Endothelial cell of umbilical vein (primary cell): ENCODE results near the gene TOM1L2. TPM values are rescaled to one million over a fixed set of nuclear protein-coding genes. Genes with fewer than 3 reads are reported as not detected.

Experiments
- BruUV-seq: library from RNA; stranded (reverse); fragments of 400-500 nt; replicated peaks from 2 replicates; lab custom pipeline; 2021; lab: Mats Ljungman, UMichigan
- CTCF ChIA-PET: fragments of 300-600, 350-600 bp; sonication (Branson Sonifier 250); formaldehyde crosslinking; loops from one replicate; lab custom pipeline; 2021; ENCODE audit warnings: antibody characterized with exemption, inconsistent platforms; lab: Charles Lee
- POLR2A ChIA-PET: fragments of 300-600, 350-600 bp; sonication (Branson Sonifier 250); formaldehyde crosslinking; loops from one replicate; lab custom pipeline; 2021; ENCODE audit warnings: antibody characterized with exemption, inconsistent platforms; lab: Charles Lee
- DNase-seq: peaks from one replicate; pipeline ENCODE4 v3.0.0-alpha.2; 2011; ENCODE audit warnings: low read depth, low spot score
- FAIRE-seq: peaks from 2 replicates; lab custom pipeline; 2011; peaks lifted over from hg19 to GRCh38; lab: Jason Lieb, UNC
- H2AFZ ChIP-seq: 2 replicates; pipeline ENCODE4 v1.6.0; 2012; ENCODE audit warnings: low read depth, low read length, control low read depth, inconsistent platforms
- H3K27ac ChIP-seq: 2 replicates; pipeline ENCODE4 v1.5.1; 2011; ENCODE audit warnings: low read depth, mild to moderate bottlenecking, control low read depth, low read length, moderate library complexity; ENCODE audit not compliant: insufficient read depth
- H3K27me3 ChIP-seq, 2 experiments: 2 replicates each; pipeline versions ENCODE4 v1.6.0 to v1.6.1; 2011; ENCODE audit warnings: low read length in 2 of 2, mixed read lengths in 1 of 2; ENCODE audit not compliant: control insufficient read depth in 2 of 2, insufficient read depth in 2 of 2
- H3K36me3 ChIP-seq, 2 experiments: 2 replicates in 1 of 2; 3 replicates in 1 of 2; pipeline ENCODE4 v1.5.1; 2011; ENCODE audit warnings: low read length in 2 of 2, mild to moderate bottlenecking in 1 of 2, moderate library complexity in 1 of 2; ENCODE audit not compliant: control insufficient read depth in 2 of 2, insufficient read depth in 2 of 2; ENCODE audit errors: extremely low read depth in 1 of 2
- H3K4me1 ChIP-seq: 3 replicates; pipeline ENCODE4 v1.5.1; 2011; ENCODE audit warnings: mild to moderate bottlenecking, low read length; ENCODE audit not compliant: control insufficient read depth, insufficient read depth; ENCODE audit errors: extremely low read depth
- H3K4me2 ChIP-seq: 2 replicates; pipeline ENCODE4 v1.6.1; 2011; ENCODE audit warnings: low read length, control low read depth, mixed read lengths; ENCODE audit not compliant: insufficient read depth
- H3K4me3 ChIP-seq, 3 experiments: fragments of 200-600 bp in 1 of 3; sonication (generic), shearing (Covaris generic) in 1 of 3; replicated peaks in 1 of 3; 2 replicates each; pipeline ENCODE4 v1.5.1; 2011 to 2016; ENCODE audit warnings: control low read depth in 3 of 3, low read length in 3 of 3, mild to moderate bottlenecking in 2 of 3, inconsistent platforms in 1 of 3, low read depth in 1 of 3, moderate library complexity in 1 of 3; ENCODE audit not compliant: insufficient read depth in 1 of 3
- H3K79me2 ChIP-seq: 2 replicates; pipeline ENCODE4 v1.6.0; 2012; ENCODE audit warnings: low read length, inconsistent platforms; ENCODE audit not compliant: control insufficient read depth, insufficient read depth
- H3K9ac ChIP-seq: replicated peaks from 2 replicates; pipeline ENCODE3; 2011; ENCODE audit warnings: low read length, control low read depth; ENCODE audit not compliant: insufficient read depth; ENCODE audit errors: extremely low read depth
- H3K9me1 ChIP-seq: replicated peaks from 3 replicates; pipeline ENCODE4 v1.6.0; 2011; ENCODE audit warnings: mild to moderate bottlenecking, low read length; ENCODE audit not compliant: control insufficient read depth, insufficient read depth; ENCODE audit errors: extremely low read depth
- H3K9me3 ChIP-seq: replicated peaks from 2 replicates; pipeline ENCODE4 v1.5.1; 2012; ENCODE audit warnings: low read length, inconsistent platforms; ENCODE audit not compliant: control insufficient read depth, insufficient read depth
- H4K20me1 ChIP-seq: replicated peaks from 2 replicates; pipeline ENCODE3; 2011; ENCODE audit warnings: mild to moderate bottlenecking, low read length; ENCODE audit not compliant: control insufficient read depth, insufficient read depth; ENCODE audit errors: extremely low read depth
- FOS ChIP-seq: IDR thresholded peaks from 2 replicates; pipeline ENCODE4 v1.6.1; 2011; ENCODE audit warnings: mild to moderate bottlenecking, low read length, moderate library complexity, borderline replicate concordance; ENCODE audit not compliant: insufficient read depth
- JUN ChIP-seq: IDR thresholded peaks from 2 replicates; pipeline ENCODE4 v1.6.1; 2011; ENCODE audit warnings: borderline replicate concordance, low read depth; ENCODE audit not compliant: insufficient read length, insufficient read depth
- MYC ChIP-seq: IDR thresholded peaks from one replicate; pipeline ENCODE4 v1.6.1; 2011; ENCODE audit warnings: mild to moderate bottlenecking, low read depth, low read length
- POLR2AphosphoS5 ChIP-seq: IDR thresholded peaks from 2 replicates; pipeline ENCODE4 v1.6.1; 2012; ENCODE audit warnings: low read depth, mild to moderate bottlenecking, control low read depth, low read length, moderate library complexity; ENCODE audit not compliant: insufficient read depth
- dilution Hi-C: fragments of 300-500 bp; cut with MboI; formaldehyde crosslinking; loops from one replicate; pipeline ENCODE4 v1.15.0; 2019; ENCODE audit warnings: low sequenced_read_pairs; ENCODE audit not compliant: extremely low pct_ligation_motif_present
- intact Hi-C: fragments of 100-400 bp; cut with micrococcal nuclease; formaldehyde crosslinking; loops from one replicate; pipeline ENCODE4 v1.10.0; 2022
- polyA plus RNA-seq, 4 experiments: library from polyadenylated mRNA; depleted of rRNA in 3 of 4; stranded (reverse) in 3 of 4; unstranded in 1 of 4; fragments of >200 nt; gene quantifications; 2 replicates each; pipeline versions ENCODE4 v1.2.1 to v1.2.3, GENCODE V29; 2011 to 2012; ENCODE audit warnings: missing spikeins in 1 of 4
- total RNA-seq: library from RNA; stranded (reverse); gene quantifications from 2 replicates; pipeline ENCODE4 v1.2.3, GENCODE V29; 2021
- TF ChIP-seq, protein P1 (sequence below): IDR thresholded peaks from 2 replicates; pipeline ENCODE4 v1.6.1; 2011; ENCODE audit not compliant: insufficient read depth, insufficient read length
- TF ChIP-seq, protein P2 (sequence below), 2 donors: IDR thresholded peaks; 1 replicate in 1 of 2; 2 replicates in 1 of 2; pipeline ENCODE4 v1.5.1; 2011; ENCODE audit warnings: low read length in 2 of 2, mild to moderate bottlenecking in 2 of 2, moderate library complexity in 2 of 2, control low read depth in 1 of 2, inconsistent platforms in 1 of 2, low read depth in 1 of 2; ENCODE audit not compliant: insufficient read depth in 1 of 2; ENCODE audit errors: extremely low read depth in 1 of 2

Gene TOM1L2
- total and polyA plus RNA-seq, 2 donors (not counting 3 experiments of a cell fraction or from before 2014, with no cell fraction given) = 31.7 to 37.6 TPM

DNA sequence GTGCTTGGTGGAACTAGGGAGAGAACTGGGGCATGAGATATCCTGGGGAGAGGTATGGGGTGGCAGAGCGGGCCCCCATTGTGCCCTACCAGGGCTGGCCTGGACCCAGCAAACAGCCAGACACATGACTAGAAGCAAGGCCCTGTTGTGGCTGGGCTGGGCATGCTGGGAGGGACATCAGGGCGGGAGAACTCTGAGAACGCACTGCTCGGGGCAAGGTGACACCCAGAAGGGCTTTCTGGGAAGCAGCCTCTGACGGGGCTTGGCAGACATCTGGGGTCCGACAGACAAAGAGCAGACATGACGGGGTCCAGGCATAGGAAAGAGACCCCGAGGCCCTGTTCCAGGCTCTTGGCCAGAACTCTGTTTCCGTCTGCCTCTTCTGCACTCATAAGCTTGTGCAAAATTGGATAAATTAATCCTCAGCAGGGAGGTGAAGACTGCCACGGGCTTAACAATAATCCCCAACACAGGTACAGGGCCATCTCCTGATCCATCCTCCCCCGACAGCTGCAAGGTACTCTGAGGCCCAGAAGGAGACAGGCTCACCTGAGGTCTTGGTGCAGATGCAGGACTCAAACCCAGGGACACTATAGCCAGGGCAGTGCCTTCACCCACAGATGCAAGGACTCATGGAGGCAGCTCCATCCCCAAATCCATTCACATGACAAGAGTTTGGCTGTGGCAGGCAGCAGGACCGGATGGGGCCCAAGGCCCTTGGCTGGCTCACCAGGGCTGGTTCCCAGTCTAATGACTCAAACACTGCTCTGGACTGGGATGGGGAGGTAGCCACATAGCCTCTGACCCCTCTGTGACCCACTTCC, 140.8 kb downstream of the TOM1L2 start:
- no peak for TF ChIP-seq FOS
- TF ChIP-seq, protein P1, sequence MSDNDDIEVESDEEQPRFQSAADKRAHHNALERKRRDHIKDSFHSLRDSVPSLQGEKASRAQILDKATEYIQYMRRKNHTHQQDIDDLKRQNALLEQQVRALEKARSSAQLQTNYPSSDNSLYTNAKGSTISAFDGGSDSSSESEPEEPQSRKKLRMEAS = no peak
- TF ChIP-seq POLR2AphosphoS5 = no peak
- no peak for TF ChIP-seq JUN
- no peak for TF ChIP-seq MYC
- TF ChIP-seq, protein P2, sequence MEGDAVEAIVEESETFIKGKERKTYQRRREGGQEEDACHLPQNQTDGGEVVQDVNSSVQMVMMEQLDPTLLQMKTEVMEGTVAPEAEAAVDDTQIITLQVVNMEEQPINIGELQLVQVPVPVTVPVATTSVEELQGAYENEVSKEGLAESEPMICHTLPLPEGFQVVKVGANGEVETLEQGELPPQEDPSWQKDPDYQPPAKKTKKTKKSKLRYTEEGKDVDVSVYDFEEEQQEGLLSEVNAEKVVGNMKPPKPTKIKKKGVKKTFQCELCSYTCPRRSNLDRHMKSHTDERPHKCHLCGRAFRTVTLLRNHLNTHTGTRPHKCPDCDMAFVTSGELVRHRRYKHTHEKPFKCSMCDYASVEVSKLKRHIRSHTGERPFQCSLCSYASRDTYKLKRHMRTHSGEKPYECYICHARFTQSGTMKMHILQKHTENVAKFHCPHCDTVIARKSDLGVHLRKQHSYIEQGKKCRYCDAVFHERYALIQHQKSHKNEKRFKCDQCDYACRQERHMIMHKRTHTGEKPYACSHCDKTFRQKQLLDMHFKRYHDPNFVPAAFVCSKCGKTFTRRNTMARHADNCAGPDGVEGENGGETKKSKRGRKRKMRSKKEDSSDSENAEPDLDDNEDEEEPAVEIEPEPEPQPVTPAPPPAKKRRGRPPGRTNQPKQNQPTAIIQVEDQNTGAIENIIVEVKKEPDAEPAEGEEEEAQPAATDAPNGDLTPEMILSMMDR (IDR thresholded peaks at IDR 0.05; ENCODE audit: extremely low read depth in 1 of 2, insufficient read depth in 1 of 2, low read depth in 1 of 2, low read length in 2 of 2) = no peak
- ChIA-PET POLR2A (no interaction called here), CTCF (interaction anchor here (1.4 to 1.8 kb wide), 3 partner anchors 11 to 88 kb away, joined by 3 to 4 read pairs (median 4); no protein-coding TSS in a partner anchor)
- DNase-seq (no peak), FAIRE-seq (no peak)
- dilution Hi-C loops = no loop called here
- Histone ChIP-seq H3K36me3 (peaks cover 0 to 3% of the 10 kb centered on the region in 2 experiments), H3K9me1 (no peaks in the 10 kb centered on the region), H3K4me3 (no peak overlapping the region), H3K27ac (no peak overlapping the region), H4K20me1 (no peaks in the 10 kb centered on the region), H3K9me3 (no peaks in the 10 kb centered on the region), H3K79me2 (peaks cover 82% of the 10 kb centered on the region), H3K27me3 (no peaks in the 10 kb centered on the region), H2AFZ (no peak overlapping the region), H3K4me2 (no peak overlapping the region), H3K4me1 (peaks cover 18% of the 10 kb centered on the region), H3K9ac (no peak overlapping the region)
- intact Hi-C loops = no loop called here
- BruUV-seq = no TSS peak
